Measurements from ENCODE around the gene ZC3H15.

ZC3H15 gene

DNA sequence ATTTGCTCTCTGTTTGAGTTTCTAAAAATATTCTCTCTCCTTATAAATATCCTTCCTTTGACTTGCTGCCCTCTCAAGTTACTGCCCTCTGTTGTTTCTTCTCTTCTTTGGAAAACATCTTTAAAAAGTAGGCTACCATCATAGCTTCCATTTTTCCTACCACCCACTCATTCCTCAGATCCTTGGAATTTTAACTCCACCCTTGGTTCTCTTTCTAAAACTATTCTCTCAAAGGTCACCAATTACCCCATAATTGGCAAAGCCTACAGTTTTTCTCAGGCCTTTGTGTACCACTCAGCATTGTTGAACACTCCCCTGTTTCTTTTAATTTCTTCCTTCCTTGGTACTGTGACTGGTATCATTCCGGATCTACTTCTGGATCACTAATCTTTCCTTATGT, 60.8 kb downstream of the ZC3H15 start:
- DNase-seq, result no peak

DNA sequence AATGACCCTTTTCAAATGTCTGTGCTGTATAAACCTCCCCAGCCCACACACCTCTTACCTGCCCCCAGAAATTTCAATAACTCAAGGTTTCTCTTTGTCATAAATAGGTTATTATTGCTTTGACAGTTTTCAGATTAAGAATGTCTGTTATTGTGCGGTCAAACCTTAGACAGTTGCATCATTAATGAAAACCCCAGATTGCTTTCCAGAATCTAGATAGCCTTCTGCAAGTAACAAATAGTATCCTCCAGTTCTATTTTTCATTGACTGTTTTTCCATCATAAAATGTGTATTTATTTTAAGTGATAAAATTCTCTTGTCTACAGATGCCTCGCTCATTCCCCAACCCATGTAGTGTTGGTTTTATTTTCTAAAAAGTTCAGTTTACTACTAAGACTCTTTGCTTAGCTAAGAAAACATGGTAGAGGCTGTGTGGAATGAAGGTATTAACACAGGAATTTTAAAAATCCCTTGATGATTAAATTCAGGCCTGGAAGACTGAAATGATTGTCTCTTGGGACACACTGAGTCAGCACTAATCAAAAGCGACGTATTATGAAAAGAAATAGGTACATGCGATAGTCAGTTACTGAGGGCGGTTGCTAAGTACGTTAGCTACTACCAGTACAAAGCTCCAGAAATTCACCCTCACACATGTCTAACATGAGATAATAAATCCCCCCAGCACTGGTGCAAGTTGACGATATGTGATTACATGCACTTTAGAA, 65.4 kb downstream of the ZC3H15 start:
- no peak for DNase-seq

DNA sequence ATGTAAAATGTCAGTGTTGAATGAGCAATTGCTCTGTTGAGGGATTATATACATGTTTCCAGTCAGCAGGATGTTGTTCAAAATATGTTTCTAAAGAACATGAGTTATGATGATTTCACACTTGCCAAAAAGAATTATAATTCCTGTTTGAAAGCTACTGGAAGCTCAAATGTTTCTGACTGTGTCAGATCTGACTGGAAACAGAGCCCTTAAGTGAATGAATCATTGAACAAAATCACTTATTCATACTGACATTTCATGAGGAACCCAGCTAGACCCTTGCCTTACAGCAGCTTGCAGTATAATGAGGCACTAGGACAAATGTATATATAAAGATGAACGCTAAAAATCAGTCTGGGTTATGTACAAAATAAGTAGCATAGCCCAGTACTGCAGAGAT, 68.4 kb downstream of the ZC3H15 start:
- DNase-seq, result no peak

- DNase-seq, result no peak
Measured at GRCh38 chr2:186554850-186555671, 69.0 kb downstream of the ZC3H15 start.

- DNase-seq, result no peak
Measured at GRCh38 chr2:186558512-186559276, 72.6 kb downstream of the ZC3H15 start.

Measured in CD4-positive, alpha-beta T cell treated with Interleukin-21 for 1 hour (primary cell).